Activated naive CD8-positive, alpha-beta T cell treated with anti-CD3 and anti-CD28 coated beads, Interleukin-2, amount 50 U/mL, for 24 hours (primary cell): ENCODE measurements around the gene RGS6.

Experiments used
- ATAC-seq: fragments of 150-1000 bp; cut with Tn5 transposase; one replicate; pipeline ENCODE4 v1.10.0; 2021
- DNase-seq: peaks from one replicate; pipeline ENCODE4 v3.0.0; 2021
- H3K27ac Mint-ChIP-seq: one replicate; pipeline ENCODE4 v1.8.0; 2021; ENCODE audit warnings: mild to moderate bottlenecking, mixed read lengths
- H3K27me3 Mint-ChIP-seq: one replicate; pipeline ENCODE4 v1.8.0; 2021; ENCODE audit warnings: mixed read lengths
- H3K36me3 Mint-ChIP-seq: one replicate; pipeline ENCODE4 v1.8.0; 2021; ENCODE audit warnings: low read depth, mixed read lengths
- H3K4me1 Mint-ChIP-seq: one replicate; pipeline ENCODE4 v1.8.0; 2021; ENCODE audit warnings: mixed read lengths
- H3K4me3 Mint-ChIP-seq: one replicate; pipeline ENCODE4 v1.8.0; 2021; ENCODE audit warnings: mild to moderate bottlenecking, moderate library complexity, mixed read lengths
- H3K9me3 Mint-ChIP-seq: one replicate; pipeline ENCODE4 v1.8.0; 2021; ENCODE audit warnings: mixed read lengths

The RGS6 gene

GRCh38 chr14:72014486-72014885 is 82.3 kb downstream of the RGS6 start:
- DNase-seq (no peak), ATAC-seq (no peak)
- Mint-ChIP-seq H3K4me1 (no peaks in the 10 kb centered on the region), H3K27me3 (peaks cover 13% of the 10 kb centered on the region), H3K9me3 (no peaks in the 10 kb centered on the region), H3K4me3 (no peak overlapping the region), H3K36me3 (no peaks in the 10 kb centered on the region), H3K27ac (no peak overlapping the region)

DNA sequence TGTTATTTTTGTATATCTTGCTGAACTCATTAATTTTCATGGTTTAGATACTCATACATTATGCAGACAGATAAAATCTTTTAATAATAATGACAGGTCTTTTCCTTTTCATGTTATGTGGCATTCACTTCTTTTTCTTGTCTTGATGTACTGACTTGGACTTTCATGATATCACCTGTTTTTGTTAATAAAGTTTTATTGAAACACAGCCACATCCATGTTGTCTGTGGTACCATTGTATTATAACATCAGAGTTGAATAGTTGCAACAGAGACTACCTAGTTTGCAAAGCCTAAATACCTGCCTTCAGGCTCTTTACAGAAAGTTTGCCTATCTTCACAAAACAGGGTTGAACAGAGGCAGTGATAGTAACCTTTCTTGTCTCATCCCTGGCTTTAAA is 85.1 kb downstream of the RGS6 start:
- H3K4me3 Mint-ChIP-seq = no peak overlapping the region
- no peaks in the 10 kb centered on the region for H3K9me3 Mint-ChIP-seq
- H3K36me3 Mint-ChIP-seq = no peaks in the 10 kb centered on the region
- ATAC-seq = no peak
- H3K27ac Mint-ChIP-seq = no peak overlapping the region
- peaks cover 24% of the 10 kb centered on the region for H3K27me3 Mint-ChIP-seq
- no peak for DNase-seq
- no peaks in the 10 kb centered on the region for H3K4me1 Mint-ChIP-seq

DNA sequence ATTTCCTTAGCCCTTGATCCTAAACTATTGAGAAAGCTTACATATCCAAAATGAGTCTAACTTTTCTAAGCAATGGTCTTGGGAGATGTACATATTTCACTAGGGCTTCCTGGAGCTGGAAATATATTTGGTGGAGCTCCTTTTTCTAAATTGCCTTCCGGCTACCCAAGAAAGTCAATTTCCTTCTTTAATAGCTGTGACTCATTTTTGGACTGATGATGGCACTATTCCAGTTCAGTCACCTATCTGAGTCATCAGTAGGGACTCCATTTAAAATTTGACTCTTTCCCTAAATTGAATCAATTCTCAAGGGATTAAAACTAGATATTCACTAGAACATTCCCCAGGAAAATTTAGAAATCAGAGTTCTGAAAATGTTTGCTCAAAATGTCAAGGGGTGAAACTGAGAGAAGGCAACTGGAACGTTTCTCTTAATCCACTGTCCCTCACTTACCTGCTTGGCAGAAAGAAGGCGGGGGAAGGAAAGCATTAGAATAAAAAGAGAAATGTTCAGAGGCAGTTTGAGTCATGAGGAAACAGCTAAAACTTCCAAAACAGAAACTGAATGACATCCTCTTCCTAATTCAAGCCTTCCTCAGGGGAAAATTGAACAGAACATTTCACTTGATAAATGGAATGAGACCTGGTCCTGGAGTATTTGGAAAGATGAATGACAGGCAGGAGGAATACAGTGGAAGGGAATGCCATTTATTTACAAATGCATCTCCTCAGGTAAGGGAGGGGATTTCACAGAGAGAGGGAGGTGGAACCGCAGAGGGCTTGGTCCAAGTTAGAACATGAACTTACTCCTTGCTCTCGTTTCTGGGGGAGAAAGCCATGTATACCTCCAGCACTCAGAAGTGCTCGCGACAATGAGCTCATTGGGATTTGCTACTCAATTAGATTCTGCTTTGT is 91.2 kb downstream of the RGS6 start:
- no peak for ATAC-seq
- Mint-ChIP-seq H3K4me1 (peaks cover 16% of the 10 kb centered on the region), H3K27ac (no peak overlapping the region), H3K27me3 (peaks cover 20% of the 10 kb centered on the region), H3K4me3 (no peak overlapping the region), H3K9me3 (no peaks in the 10 kb centered on the region), H3K36me3 (no peaks in the 10 kb centered on the region)
- DNase-seq = no peak

DNA sequence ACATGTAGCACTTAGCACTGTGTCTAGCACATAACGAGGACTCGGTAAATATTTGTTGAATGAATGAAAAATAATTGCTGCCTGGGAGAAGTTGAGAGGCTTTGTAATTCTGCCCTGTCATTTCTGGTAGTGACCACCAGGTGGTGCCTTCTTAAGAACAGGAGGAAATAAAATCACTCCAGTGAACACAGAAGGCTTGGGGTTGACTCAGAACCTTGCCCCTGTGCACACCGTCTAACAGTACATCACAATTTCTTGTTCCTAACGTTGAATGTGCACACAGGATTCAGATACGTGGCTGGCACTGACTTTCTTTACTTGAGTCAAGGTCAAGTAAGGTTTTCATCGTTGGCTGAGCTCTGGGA is 91.8 kb downstream of the RGS6 start:
- Mint-ChIP-seq H3K27me3 (peaks cover 20% of the 10 kb centered on the region), H3K4me3 (no peak overlapping the region), H3K27ac (no peak overlapping the region), H3K4me1 (peaks cover 16% of the 10 kb centered on the region), H3K36me3 (no peaks in the 10 kb centered on the region), H3K9me3 (no peaks in the 10 kb centered on the region)
- ATAC-seq (peak; percentile 92), DNase-seq (peak; percentile 22)

DNA sequence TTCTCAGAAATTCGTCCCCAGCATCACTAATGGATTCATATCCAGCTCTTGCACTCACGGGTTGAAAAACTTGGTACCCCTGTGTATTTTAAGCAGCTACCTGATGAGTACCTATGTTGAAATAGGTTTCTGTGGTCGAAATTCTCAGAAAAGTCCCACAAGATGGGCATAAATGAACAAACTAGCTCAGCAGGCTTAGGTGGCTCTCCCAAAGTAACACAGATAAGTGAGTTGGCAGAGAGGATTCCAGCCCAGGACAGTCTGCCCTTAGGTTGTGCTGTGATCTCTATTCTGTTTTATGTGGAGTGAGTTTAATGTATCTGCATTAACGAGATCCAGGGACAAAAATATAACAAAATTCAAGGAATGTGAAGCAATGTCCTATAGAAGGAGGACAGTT is 92.3 kb downstream of the RGS6 start:
- H3K9me3 Mint-ChIP-seq = no peaks in the 10 kb centered on the region
- no peak overlapping the region for H3K4me3 Mint-ChIP-seq
- H3K27me3 Mint-ChIP-seq = peaks cover 22% of the 10 kb centered on the region
- H3K36me3 Mint-ChIP-seq = no peaks in the 10 kb centered on the region
- no peak for ATAC-seq
- no peak overlapping the region for H3K27ac Mint-ChIP-seq
- DNase-seq = no peak
- peaks cover 16% of the 10 kb centered on the region for H3K4me1 Mint-ChIP-seq

GRCh38 chr14:72026536-72026935 is 94.3 kb downstream of the RGS6 start:
- Mint-ChIP-seq H3K4me3 (no peak overlapping the region), H3K27me3 (peaks cover 18% of the 10 kb centered on the region), H3K9me3 (no peaks in the 10 kb centered on the region), H3K4me1 (peaks cover 16% of the 10 kb centered on the region), H3K36me3 (no peaks in the 10 kb centered on the region), H3K27ac (no peak overlapping the region)
- DNase-seq (no peak), ATAC-seq (no peak)

GRCh38 chr14:72027061-72027460 is 94.8 kb downstream of the RGS6 start:
- Mint-ChIP-seq H3K4me3 (no peak overlapping the region), H3K36me3 (no peaks in the 10 kb centered on the region), H3K27me3 (peaks cover 14% of the 10 kb centered on the region), H3K9me3 (no peaks in the 10 kb centered on the region), H3K27ac (no peak overlapping the region), H3K4me1 (peaks cover 16% of the 10 kb centered on the region)
- DNase-seq (no peak), ATAC-seq (no peak)

GRCh38 chr14:72033365-72033764 is 101.1 kb downstream of the RGS6 start:
- DNase-seq = no peak
- H3K9me3 Mint-ChIP-seq = no peaks in the 10 kb centered on the region
- no peak overlapping the region for H3K27ac Mint-ChIP-seq
- no peak overlapping the region for H3K4me3 Mint-ChIP-seq
- H3K4me1 Mint-ChIP-seq = no peaks in the 10 kb centered on the region
- peaks cover 4% of the 10 kb centered on the region for H3K27me3 Mint-ChIP-seq
- no peak for ATAC-seq
- H3K36me3 Mint-ChIP-seq = no peaks in the 10 kb centered on the region

DNA sequence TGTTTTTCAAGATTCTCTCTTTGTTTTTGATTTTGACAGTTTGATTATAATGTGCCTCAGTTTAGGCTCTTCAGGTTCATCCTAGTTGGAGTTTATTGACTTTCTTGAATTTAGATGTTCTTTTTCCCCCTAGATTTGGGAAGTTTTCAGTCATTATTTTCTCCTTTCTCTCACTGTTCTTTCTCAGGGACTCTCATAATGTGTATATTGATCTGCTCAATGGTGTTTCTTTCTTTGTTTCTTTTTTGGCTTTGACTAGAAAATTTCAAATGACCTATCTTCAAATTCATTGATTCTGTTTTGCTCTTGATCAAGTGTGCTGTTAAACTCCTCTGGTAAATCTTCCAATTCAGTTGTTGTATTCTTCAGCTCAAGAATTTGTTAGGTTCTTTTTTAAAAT is 108.3 kb downstream of the RGS6 start:
- Mint-ChIP-seq H3K36me3 (peaks cover 5% of the 10 kb centered on the region), H3K27me3 (peaks cover 36% of the 10 kb centered on the region), H3K4me1 (no peaks in the 10 kb centered on the region), H3K9me3 (peaks cover 16% of the 10 kb centered on the region), H3K27ac (no peak overlapping the region), H3K4me3 (no peak overlapping the region)
- no peak for ATAC-seq
- DNase-seq = no peak

DNA sequence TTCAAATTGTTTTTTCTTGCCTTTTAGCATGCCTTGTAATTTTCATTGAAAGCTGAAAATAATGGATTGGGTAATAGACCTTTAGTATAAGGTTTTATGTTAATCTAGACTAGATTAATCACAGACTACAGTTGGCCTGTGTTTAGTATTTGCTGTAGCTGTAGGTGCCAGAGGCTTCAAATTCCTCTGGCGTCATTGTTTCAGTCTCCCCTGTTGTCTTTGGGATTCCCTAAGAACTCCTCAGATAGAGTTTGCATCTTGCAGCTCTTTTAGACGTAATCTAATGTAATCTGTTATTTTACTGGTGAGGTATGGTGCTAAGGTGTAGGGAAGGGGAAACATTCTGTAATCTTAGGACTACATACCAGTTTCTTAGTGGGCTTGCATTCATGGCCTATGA is 113.0 kb downstream of the RGS6 start:
- Mint-ChIP-seq H3K9me3 (peaks cover 10% of the 10 kb centered on the region), H3K4me1 (peaks cover 13% of the 10 kb centered on the region), H3K36me3 (peaks cover 4% of the 10 kb centered on the region), H3K27me3 (peaks cover 31% of the 10 kb centered on the region), H3K27ac (no peak overlapping the region), H3K4me3 (no peak overlapping the region)
- DNase-seq (no peak), ATAC-seq (no peak)

- no peak overlapping the region for H3K4me3 Mint-ChIP-seq
- peaks cover 13% of the 10 kb centered on the region for H3K4me1 Mint-ChIP-seq
- H3K36me3 Mint-ChIP-seq = no peaks in the 10 kb centered on the region
- ATAC-seq (no peak), DNase-seq (no peak)
- no peak overlapping the region for H3K27ac Mint-ChIP-seq
- peaks cover 5% of the 10 kb centered on the region for H3K9me3 Mint-ChIP-seq
- H3K27me3 Mint-ChIP-seq = peaks cover 31% of the 10 kb centered on the region
Measured at GRCh38 chr14:72045885-72046284, 113.7 kb downstream of the RGS6 start.

- no peak overlapping the region for H3K4me3 Mint-ChIP-seq
- peak; percentile 11 for DNase-seq
Measured at GRCh38 chr14:72049462-72049861, 117.2 kb downstream of the RGS6 start.

GRCh38 chr14:72052356-72052755 is 120.1 kb downstream of the RGS6 start:
- DNase-seq (no peak), ATAC-seq (no peak)
- peaks cover 13% of the 10 kb centered on the region for H3K4me1 Mint-ChIP-seq
- H3K27me3 Mint-ChIP-seq = peaks cover 34% of the 10 kb centered on the region
- H3K4me3 Mint-ChIP-seq = no peak overlapping the region
- H3K9me3 Mint-ChIP-seq = no peaks in the 10 kb centered on the region
- no peak overlapping the region for H3K27ac Mint-ChIP-seq
- H3K36me3 Mint-ChIP-seq = no peaks in the 10 kb centered on the region

More at GRCh38 chr14:72049462-72049861, 117.2 kb downstream of the RGS6 start:
- H3K4me1 Mint-ChIP-seq = peaks cover 13% of the 10 kb centered on the region
- H3K9me3 Mint-ChIP-seq = no peaks in the 10 kb centered on the region
- peak overlapping the region; percentile 28 for H3K27ac Mint-ChIP-seq
- no peaks in the 10 kb centered on the region for H3K36me3 Mint-ChIP-seq
- H3K27me3 Mint-ChIP-seq = peaks cover 40% of the 10 kb centered on the region
- peak; percentile 99 for ATAC-seq

- Mint-ChIP-seq H3K9me3 (no peaks in the 10 kb centered on the region), H3K27ac (no peak overlapping the region), H3K36me3 (no peaks in the 10 kb centered on the region), H3K4me3 (no peak overlapping the region), H3K4me1 (peaks cover 10% of the 10 kb centered on the region), H3K27me3 (peaks cover 31% of the 10 kb centered on the region)
- no peak for ATAC-seq
- no peak for DNase-seq
Measured at GRCh38 chr14:72053651-72054050, 121.4 kb downstream of the RGS6 start.

DNA sequence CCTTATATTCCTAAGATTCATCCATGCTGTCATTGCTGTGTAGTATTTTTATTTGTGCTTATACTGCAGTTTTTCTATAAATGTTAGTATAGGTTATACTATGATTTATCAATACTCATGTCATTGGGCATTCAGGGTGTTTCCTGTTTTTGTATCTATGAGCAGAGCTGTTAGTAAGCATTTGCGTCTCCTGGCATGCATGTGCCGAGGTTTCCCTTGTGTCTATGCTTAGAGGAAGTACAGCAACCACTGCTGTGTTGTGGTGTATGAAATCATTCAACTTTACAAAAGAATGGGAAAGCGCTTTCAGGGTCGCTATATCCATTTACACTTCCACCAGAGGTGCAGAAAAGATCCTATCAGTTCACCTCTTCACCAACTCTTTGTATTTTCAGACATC is 122.7 kb downstream of the RGS6 start:
- no peak overlapping the region for H3K27ac Mint-ChIP-seq

More for the DNA sequence above, 122.7 kb downstream of the RGS6 start:
- peaks cover 26% of the 10 kb centered on the region for H3K27me3 Mint-ChIP-seq
- H3K4me1 Mint-ChIP-seq = no peaks in the 10 kb centered on the region
- no peaks in the 10 kb centered on the region for H3K9me3 Mint-ChIP-seq
- DNase-seq = no peak
- no peaks in the 10 kb centered on the region for H3K36me3 Mint-ChIP-seq
- ATAC-seq = no peak
- H3K4me3 Mint-ChIP-seq = no peak overlapping the region
